Activated CD8-positive, alpha-beta memory T cell treated with anti-CD3 and anti-CD28 coated beads for 36 hours (primary cell): ENCODE data around the gene VDR. TPM values are rescaled to one million over a fixed set of nuclear protein-coding genes. Genes with fewer than 3 reads are reported as not detected.

ENCODE experiments used
- CTCF ChIA-PET: fragments of 350-600 bp; sonication (Branson Sonifier 250); formaldehyde crosslinking; loops from one replicate; lab custom pipeline; 2021; ENCODE audit warnings: antibody characterized with exemption; lab: Charles Lee
- POLR2A ChIA-PET: fragments of 350-600 bp; sonication (Branson Sonifier 250); formaldehyde crosslinking; loops from one replicate; lab custom pipeline; 2021; ENCODE audit warnings: antibody characterized with exemption; lab: Charles Lee
- total RNA-seq, 2 experiments: library from RNA; stranded (reverse); gene quantifications; one replicate each; pipeline ENCODE4 v1.2.3, GENCODE V29; 2021

The VDR gene
- total RNA-seq, 2 experiments from 2014 or later, result 104 to 106 TPM

- CTCF ChIA-PET, result interaction anchor here (0.7 kb wide), 1 partner anchor 10 kb away, joined by 3 read pairs; no protein-coding TSS in a partner anchor
- POLR2A ChIA-PET, result no interaction called here
These were observed 41.9 kb downstream of the VDR start for GRCh38 chr12:47862881-47863280.

- CTCF ChIA-PET, result interaction anchor here (0.7 to 1.2 kb wide), 2 partner anchors 8 to 12 kb away, joined by 3 read pairs; no protein-coding TSS in a partner anchor
- POLR2A ChIA-PET, result no interaction called here
These were observed 42.5 kb downstream of the VDR start for GRCh38 chr12:47862167-47862750.

DNA sequence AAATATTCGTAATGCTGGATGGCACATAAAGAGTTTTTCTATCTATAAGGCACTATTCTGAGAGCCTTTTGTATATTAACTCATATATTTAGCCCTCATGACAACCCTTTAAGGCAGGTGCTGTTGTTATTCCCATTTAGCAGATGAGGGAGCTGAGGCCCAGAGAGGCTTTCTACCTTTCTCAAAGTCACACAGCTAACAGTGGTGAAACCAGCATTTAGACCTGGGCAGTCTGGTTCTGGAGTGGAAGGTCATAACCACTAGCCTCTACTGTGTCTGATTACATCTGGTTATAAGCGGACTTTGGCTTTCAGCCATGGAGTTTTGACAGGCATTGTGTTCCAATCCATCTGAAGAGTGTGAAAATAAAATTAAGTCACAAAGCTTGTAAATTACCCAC, 43.9 kb downstream of the VDR start:
- POLR2A ChIA-PET, result interaction anchor here (0.6 to 1.8 kb wide), 5 partner anchors 22 to 186 kb away, joined by 3 to 6 read pairs (median 5); partner anchors contain the start of gene VDR
- CTCF ChIA-PET, result interaction anchor here (0.8 to 2.0 kb wide), 6 partner anchors 22 to 146 kb away, joined by 3 to 7 read pairs (median 4); partner anchors contain the start of genes TMEM106C and VDR

DNA sequence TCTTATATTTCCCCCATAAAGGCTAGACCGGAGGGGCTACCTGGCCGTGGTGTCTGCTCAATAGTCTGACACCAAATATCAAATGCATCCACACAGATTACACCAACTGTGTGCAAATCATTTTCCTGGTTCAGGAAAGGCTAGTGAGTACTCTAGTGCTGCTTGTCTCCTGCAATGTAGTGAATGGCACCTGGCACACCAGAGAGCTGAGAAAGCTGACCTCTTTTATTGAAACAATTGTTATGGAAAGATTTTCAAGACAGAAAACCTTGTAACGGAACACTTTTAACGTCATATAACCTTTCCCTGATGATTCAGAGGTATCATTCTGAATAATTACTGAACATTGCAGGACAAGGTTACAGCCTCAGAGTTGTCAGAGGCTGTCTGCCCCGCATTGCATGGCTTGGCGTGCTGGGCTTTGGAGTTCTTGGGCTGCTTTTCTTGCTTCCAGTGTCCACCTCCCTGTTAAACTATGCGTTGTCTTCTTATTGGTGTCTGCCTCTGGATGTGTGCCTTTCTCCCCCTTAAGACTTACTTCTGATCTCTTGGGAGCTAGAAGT, 44.4 kb downstream of the VDR start:
- ChIA-PET POLR2A (interaction anchor here (0.8 to 1.8 kb wide), 5 partner anchors 8 to 47 kb away, joined by 4 to 6 read pairs (median 5); partner anchors contain the start of gene VDR), CTCF (interaction anchor here (1.0 to 2.0 kb wide), 5 partner anchors 22 to 146 kb away, joined by 3 to 7 read pairs (median 4); partner anchors contain the start of genes TMEM106C and VDR)

DNA sequence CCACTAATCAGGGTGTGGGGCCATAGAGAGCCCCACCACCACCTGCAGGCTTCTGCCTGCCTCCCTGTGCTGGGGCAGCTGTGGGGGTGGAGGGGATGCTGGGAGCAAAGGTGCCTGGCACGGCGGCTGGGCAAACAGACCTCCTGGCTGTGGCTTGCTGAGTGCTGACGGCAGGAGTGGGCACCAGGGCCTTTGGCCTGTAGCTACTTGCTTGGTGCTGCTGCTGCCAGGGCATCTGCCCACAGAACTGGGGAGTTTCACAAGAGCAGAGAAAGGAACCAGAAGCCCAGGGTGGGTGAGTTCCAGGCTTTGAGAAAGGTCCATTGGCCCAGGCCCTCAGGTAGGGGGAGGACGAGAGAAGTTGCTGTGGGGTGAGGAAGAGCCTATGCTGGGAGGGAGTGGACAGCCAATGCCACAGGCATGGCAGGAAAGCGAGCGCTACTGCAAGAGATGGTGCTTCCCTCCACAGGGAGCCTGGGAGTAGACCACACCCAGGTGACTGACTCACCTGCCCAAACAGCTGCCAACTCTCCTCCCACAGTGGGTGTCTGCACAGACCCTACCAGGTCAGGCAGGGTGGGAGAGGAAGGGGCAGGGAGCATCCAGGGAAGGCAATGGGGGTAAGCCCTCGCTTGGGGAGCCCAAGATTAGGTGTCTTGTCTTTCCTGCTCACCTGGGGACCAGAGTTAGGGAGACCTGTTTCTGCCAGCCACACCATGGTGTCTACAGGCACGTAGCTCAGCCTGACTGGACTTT, 46.1 kb downstream of the VDR start:
- CTCF ChIA-PET, result interaction anchor here (0.7 to 0.9 kb wide), 2 partner anchors 17 to 35 kb away, joined by 3 to 4 read pairs; no protein-coding TSS in a partner anchor

GRCh38 chr12:47856721-47857575, 47.8 kb downstream of the VDR start:
- ChIA-PET POLR2A (no interaction called here), CTCF (interaction anchor here (0.9 kb wide), 1 partner anchor 18 kb away, joined by 3 read pairs; no protein-coding TSS in a partner anchor)

More for the DNA sequence above, 46.1 kb downstream of the VDR start:
- POLR2A ChIA-PET, result no interaction called here

- ChIA-PET POLR2A (no interaction called here), CTCF (interaction anchor here (0.9 kb wide), 1 partner anchor 17 kb away, joined by 3 read pairs; no protein-coding TSS in a partner anchor)
These were observed 48.7 kb downstream of the VDR start for GRCh38 chr12:47856094-47856493.

DNA sequence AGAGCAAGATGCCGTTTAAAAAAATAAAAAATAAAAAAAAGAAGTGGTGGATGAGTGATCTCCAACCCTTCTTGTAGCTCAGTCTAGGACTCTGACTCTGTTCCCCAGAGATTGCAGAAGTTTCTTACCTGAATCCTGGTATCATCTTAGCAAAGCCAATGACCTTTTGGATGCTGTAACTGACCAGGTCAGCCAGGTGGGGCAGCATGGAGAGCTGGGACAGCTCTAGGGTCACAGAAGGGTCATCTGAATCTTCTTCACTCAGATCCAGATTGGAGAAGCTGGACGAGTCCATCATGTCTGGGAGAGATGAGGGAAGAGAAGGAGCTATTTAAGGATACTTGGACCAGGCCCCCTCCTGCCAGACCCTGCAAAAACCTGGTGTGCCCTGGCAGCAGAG, 49.3 kb downstream of the VDR start:
- CTCF ChIA-PET, result interaction anchor here (1.2 kb wide), 1 partner anchor 89 kb away, joined by 3 read pairs; no protein-coding TSS in a partner anchor
- POLR2A ChIA-PET, result no interaction called here

- ChIA-PET POLR2A (no interaction called here), CTCF (interaction anchor here (1.2 kb wide), 1 partner anchor 88 kb away, joined by 3 read pairs; no protein-coding TSS in a partner anchor)
These were observed 50.3 kb downstream of the VDR start for GRCh38 chr12:47854531-47854930.

- CTCF ChIA-PET, result interaction anchor here (0.6 to 1.4 kb wide), 3 partner anchors 11 to 31 kb away, joined by 3 to 5 read pairs (median 4); no protein-coding TSS in a partner anchor
- POLR2A ChIA-PET, result no interaction called here
These were observed 52.7 kb downstream of the VDR start for GRCh38 chr12:47852096-47852571.

- ChIA-PET POLR2A (interaction anchor here (0.6 kb wide), 1 partner anchor 71 kb away, joined by 5 read pairs; no protein-coding TSS in a partner anchor), CTCF (interaction anchor here (0.6 to 1.4 kb wide), 4 partner anchors 10 to 136 kb away, joined by 3 to 5 read pairs (median 4); no protein-coding TSS in a partner anchor)
These were observed 53.4 kb downstream of the VDR start for GRCh38 chr12:47851303-47851952.

GRCh38 chr12:47850153-47851084, 54.4 kb downstream of the VDR start:
- CTCF ChIA-PET, result interaction anchor here (1.3 to 3.6 kb wide), 3 partner anchors 50 to 135 kb away, joined by 3 to 11 read pairs (median 4); no protein-coding TSS in a partner anchor
- POLR2A ChIA-PET, result interaction anchor here (0.9 kb wide), 1 partner anchor 66 kb away, joined by 4 read pairs; no protein-coding TSS in a partner anchor

DNA sequence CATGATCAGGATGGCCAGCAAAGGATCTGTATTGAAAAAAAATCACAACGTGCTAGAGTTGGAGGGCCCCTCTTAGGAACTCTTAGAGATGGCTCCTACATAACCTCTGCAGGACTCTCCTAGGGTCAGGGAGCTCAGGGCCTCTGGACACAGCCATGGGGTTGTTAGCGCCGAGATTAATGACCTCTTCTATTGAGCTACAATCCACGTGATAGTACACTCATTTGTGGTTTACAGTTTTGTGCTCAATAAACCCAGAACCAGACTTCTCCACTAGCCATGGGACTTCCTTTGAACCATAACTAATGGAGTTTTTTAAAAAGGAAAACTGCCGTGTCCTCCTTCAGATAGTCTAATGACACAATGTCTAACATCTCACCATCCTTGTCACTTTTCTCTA, 55.5 kb downstream of the VDR start:
- POLR2A ChIA-PET, result interaction anchor here (1.1 kb wide), 1 partner anchor 9 kb away, joined by 12 read pairs; no protein-coding TSS in a partner anchor

GRCh38 chr12:47848853-47849252, 55.9 kb downstream of the VDR start:
- ChIA-PET CTCF (interaction anchor here (0.9 to 3.6 kb wide), 2 partner anchors 107 to 134 kb away, joined by 3 to 11 read pairs; no protein-coding TSS in a partner anchor), POLR2A (interaction anchor here (1.1 kb wide), 1 partner anchor 9 kb away, joined by 12 read pairs; no protein-coding TSS in a partner anchor)

More for the DNA sequence above, 55.5 kb downstream of the VDR start:
- CTCF ChIA-PET, result interaction anchor here (0.9 to 3.6 kb wide), 2 partner anchors 107 to 134 kb away, joined by 3 to 11 read pairs; no protein-coding TSS in a partner anchor

- CTCF ChIA-PET, result interaction anchor here (1.6 kb wide), 2 partner anchors 15 to 117 kb away, joined by 5 read pairs; partner anchors contain the start of gene TMEM106C
- POLR2A ChIA-PET, result no interaction called here
These were observed 58.3 kb downstream of the VDR start for GRCh38 chr12:47846294-47846996.
